Progenitor cell of endocrine pancreas (in vitro differentiated cells): Measurements from ENCODE around the gene CLSTN2. TPM values are rescaled to one million over a fixed set of nuclear protein-coding genes. Genes with fewer than 3 reads are reported as not detected.

ENCODE experiments used
- DNase-seq: peaks from one replicate; pipeline ENCODE4 v3.0.0; 2021; ENCODE audit warnings: low spot score; ENCODE audit not compliant: unreplicated experiment
- H3K27ac Mint-ChIP-seq: 2 replicates; pipeline ENCODE4 v1.8.0; 2021; ENCODE audit warnings: mild to moderate bottlenecking, moderate library complexity, mixed read lengths
- H3K27me3 Mint-ChIP-seq: 2 replicates; pipeline ENCODE4 v1.8.0; 2021; ENCODE audit warnings: mixed read lengths
- H3K36me3 Mint-ChIP-seq: 2 replicates; pipeline ENCODE4 v1.8.0; 2022; ENCODE audit warnings: mixed read lengths; ENCODE audit not compliant: insufficient read depth
- H3K4me1 Mint-ChIP-seq: 2 replicates; pipeline ENCODE4 v1.8.0; 2021; ENCODE audit warnings: low read depth, mixed read lengths
- H3K4me3 Mint-ChIP-seq: 2 replicates; pipeline ENCODE4 v1.8.0; 2021; ENCODE audit warnings: low read depth, mild to moderate bottlenecking, moderate library complexity, mixed read lengths
- H3K9me3 Mint-ChIP-seq: 2 replicates; pipeline ENCODE4 v1.8.0; 2021; ENCODE audit warnings: low read depth, mixed read lengths
- CTCF ChIP-seq: fragments of 200-600 bp; sonication (generic); IDR thresholded peaks from one replicate; pipeline ENCODE4 v1.5.0; 2021; ENCODE audit warnings: antibody characterized with exemption, mild to moderate bottlenecking; ENCODE audit not compliant: unreplicated experiment
- total RNA-seq: library from RNA; stranded (reverse); gene quantifications from 2 replicates; pipeline ENCODE4 v1.2.1, GENCODE V29; 2021

CLSTN2 gene
- total RNA-seq, 1 donor from 2014 or later: 2.8 TPM

GRCh38 chr3:140316466-140316865 lies 381.5 kb downstream of the CLSTN2 start:
- no peak for TF ChIP-seq CTCF
- Mint-ChIP-seq H3K4me3 (no peak overlapping the region), H3K27ac (no peak overlapping the region), H3K27me3 (peaks cover 26% of the 10 kb centered on the region), H3K36me3 (no peaks in the 10 kb centered on the region), H3K4me1 (no peaks in the 10 kb centered on the region), H3K9me3 (no peaks in the 10 kb centered on the region)
- no peak for DNase-seq

GRCh38 chr3:140316868-140317400 lies 381.9 kb downstream of the CLSTN2 start:
- no peak for TF ChIP-seq CTCF
- H3K27ac Mint-ChIP-seq: no peak overlapping the region
- no peak overlapping the region for H3K4me3 Mint-ChIP-seq
- H3K9me3 Mint-ChIP-seq: no peaks in the 10 kb centered on the region
- H3K27me3 Mint-ChIP-seq: peaks cover 26% of the 10 kb centered on the region
- H3K4me1 Mint-ChIP-seq: no peaks in the 10 kb centered on the region
- DNase-seq: no peak
- H3K36me3 Mint-ChIP-seq: no peaks in the 10 kb centered on the region

DNA sequence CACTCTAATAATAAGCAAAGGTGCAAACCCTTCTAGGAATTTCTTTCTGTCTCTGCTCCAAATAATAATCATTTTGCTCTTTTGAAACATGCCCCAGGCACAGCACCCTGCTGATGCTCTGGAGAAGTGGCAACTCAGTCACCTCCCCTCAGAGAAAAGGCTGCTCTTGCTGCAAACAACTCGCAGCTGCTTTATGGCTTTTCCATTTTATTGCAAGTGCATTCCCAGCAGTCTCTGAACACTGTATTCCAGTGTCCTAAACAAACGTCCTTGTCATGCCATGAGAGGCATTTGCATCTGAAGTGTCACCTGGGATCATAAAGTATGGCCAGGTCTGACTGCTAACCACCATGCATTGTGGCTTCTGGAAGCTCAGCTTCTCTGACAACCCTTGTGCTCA lies 384.8 kb downstream of the CLSTN2 start:
- no peak overlapping the region for H3K4me3 Mint-ChIP-seq
- H3K9me3 Mint-ChIP-seq: no peaks in the 10 kb centered on the region
- no peak overlapping the region for H3K27ac Mint-ChIP-seq
- H3K36me3 Mint-ChIP-seq: no peaks in the 10 kb centered on the region
- H3K27me3 Mint-ChIP-seq: peaks cover 30% of the 10 kb centered on the region
- no peak for DNase-seq
- TF ChIP-seq CTCF: no peak
- no peaks in the 10 kb centered on the region for H3K4me1 Mint-ChIP-seq

DNA sequence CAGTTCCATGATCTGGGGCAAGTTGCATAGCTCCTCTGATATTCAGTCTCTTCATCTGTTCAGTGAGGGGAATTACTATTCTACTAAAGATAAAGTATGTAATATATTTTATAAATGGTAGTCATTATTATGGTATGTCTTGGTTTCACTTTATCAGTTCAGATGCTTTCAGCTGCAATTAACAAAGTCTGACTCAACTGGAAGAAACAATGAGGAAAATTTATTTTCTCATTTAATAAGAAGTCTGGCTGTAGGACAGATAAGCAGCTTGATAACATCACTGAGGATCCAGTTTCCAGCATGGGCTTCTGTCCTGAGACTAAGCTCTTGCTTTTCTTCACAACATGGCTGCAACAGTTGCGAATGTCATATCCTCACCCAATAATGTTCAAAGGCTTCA lies 388.6 kb downstream of the CLSTN2 start:
- H3K9me3 Mint-ChIP-seq: no peaks in the 10 kb centered on the region
- H3K4me1 Mint-ChIP-seq: no peaks in the 10 kb centered on the region
- no peaks in the 10 kb centered on the region for H3K36me3 Mint-ChIP-seq
- peaks cover 21% of the 10 kb centered on the region for H3K27me3 Mint-ChIP-seq
- no peak overlapping the region for H3K4me3 Mint-ChIP-seq
- no peak for DNase-seq
- TF ChIP-seq CTCF: no peak
- H3K27ac Mint-ChIP-seq: no peak overlapping the region

- TF ChIP-seq CTCF: no peak
- no peaks in the 10 kb centered on the region for H3K9me3 Mint-ChIP-seq
- H3K4me3 Mint-ChIP-seq: no peak overlapping the region
- no peak overlapping the region for H3K27ac Mint-ChIP-seq
- DNase-seq: no peak
- no peaks in the 10 kb centered on the region for H3K27me3 Mint-ChIP-seq
- peaks cover 12% of the 10 kb centered on the region for H3K4me1 Mint-ChIP-seq
- no peaks in the 10 kb centered on the region for H3K36me3 Mint-ChIP-seq
These were observed 397.1 kb downstream of the CLSTN2 start for GRCh38 chr3:140332131-140332530.
